GM19452 (cell line): ENCODE data around the gene GOLGA1.
"Not testable (repeated sequence)": the region's sequence is repeated elsewhere in the genome, so short reads cannot be mapped to it uniquely, and the experiment has no call there.

Source experiments
- ATAC-seq: cut with Tn5 transposase; IDR thresholded peaks from one replicate; pipeline ENCODE4 v1.9.1; 2021; ENCODE audit not compliant: unreplicated experiment

GOLGA1 gene

DNA sequence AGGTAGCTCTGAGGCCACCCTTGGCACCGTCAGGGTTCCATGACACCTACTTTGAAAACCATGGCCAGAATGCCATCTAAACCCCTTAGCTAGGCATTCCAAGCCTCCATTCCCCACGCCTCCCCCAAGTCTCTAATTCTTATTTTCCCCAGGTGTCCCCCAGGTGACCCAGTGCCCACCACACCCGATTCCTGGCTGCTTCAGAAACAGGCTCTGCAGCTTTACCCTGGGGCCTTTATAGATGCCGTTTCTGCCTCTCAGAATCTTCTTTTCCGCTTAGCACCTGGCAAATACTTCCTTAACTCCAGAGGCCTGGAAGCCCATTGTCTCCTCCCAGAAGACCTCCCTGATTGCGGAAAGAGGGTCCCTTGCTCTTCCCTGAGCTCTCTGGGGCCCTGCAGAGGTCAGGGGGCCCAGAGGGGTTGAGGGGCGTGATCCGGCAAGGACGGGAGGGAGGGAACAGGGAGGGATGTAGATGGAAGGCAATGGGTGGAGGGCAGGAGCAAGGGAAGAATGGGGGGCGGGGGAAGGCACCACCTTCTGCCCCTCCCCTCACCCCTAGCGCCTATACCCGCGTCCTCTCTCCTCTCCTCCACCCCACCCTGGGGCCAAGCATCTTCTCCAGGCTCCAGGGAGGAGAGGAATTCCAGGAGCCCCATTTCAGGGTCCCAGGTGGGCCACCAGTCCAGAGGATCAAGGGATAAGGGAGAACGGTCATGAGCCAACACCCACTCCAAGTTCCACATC is 99.6 kb downstream of the GOLGA1 start:
- no peak for ATAC-seq

DNA sequence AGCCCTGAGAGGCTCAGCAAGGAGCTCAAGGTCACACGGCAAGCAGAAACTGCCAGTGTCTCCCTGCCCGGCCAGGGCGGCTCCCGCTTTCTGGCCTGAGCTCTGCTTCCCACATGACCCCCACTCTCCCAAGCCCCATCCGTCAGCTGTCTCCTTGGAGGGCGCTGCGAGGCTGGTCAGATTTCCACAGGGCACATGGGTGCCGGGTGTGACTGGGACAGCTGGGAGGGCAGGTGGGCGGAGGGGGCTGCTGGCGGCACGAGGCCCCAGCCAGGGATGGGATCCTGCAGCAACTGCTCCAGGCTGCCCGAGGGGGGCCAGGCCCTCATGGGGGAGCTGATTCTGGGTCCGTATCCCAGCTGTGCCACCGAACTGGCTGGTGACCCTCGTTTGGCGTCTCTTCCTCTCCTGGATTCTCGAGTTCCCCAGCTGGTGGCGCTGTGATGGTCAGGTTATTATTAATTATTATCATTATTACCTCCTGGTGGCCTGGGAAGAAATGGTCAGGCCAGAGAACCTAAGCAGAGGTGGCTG is 100.5 kb downstream of the GOLGA1 start:
- no peak for ATAC-seq

DNA sequence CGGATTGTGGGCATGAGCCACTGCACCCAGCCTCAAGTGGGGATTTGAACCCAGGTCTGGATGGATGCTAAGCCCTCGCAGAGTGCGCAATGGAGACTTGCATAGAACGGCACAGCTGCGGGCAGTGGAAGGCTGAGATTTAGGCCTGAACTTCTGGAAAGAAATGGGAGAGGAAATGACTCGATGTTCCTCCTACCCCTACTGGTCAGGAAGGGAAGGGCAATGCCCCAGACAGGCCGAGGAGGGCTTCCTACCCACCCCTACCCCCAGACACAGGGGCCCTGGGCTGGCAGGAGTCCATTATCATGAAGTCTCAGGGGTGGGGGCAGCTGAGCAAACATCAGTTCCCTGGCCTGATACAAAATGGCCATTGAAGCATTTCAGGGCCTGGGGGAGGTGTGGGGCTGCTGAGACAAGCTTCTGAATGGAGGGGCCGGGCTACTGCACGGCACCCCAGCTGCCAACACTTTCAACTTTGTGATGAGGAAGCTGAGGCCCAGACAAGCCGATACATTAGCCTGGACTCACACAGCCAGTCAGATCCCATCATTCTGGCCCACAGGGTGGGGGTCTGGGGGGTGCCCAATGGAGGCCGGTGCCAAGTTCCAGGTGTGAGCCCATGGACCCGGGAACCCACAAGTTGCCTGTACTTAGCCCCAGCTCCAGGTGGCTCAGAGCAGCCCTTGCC is 101.1 kb downstream of the GOLGA1 start:
- ATAC-seq, result no peak

DNA sequence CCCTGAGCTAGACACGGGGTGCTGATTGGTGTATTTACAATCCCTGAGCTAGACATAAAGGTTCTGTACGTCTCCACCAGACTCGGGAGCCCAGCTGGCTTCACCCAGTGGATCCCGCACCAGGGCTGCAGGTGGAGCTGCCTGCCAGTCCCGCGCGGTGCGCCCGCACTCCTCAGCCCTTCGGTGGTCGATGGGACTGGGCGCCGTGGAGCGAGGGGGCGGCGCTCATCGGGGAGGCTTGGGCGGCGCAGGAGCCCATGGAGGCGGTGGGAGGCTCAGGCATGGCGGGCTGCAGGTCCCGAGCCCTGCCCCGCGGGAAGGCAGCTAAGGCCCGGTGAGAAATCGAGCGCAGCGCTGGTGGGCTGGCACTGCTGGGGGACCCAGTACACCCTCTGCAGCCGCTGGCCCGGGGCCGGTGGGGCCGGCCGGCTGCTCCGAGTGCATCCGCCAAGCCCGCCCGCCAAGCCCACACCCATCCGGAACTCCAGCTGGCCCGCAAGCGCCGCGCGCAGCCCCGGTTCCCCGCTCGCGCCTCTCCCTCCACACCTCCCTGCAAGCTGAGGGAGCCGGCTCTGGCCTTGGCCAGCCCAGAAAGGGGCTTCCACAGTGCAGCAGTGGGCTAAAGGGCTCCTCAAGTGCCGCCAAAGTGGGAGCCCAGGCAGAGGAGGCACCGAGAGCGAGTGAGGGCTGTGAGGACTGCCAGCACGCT is 102.2 kb downstream of the GOLGA1 start:
- not testable (repeated sequence) for ATAC-seq

DNA sequence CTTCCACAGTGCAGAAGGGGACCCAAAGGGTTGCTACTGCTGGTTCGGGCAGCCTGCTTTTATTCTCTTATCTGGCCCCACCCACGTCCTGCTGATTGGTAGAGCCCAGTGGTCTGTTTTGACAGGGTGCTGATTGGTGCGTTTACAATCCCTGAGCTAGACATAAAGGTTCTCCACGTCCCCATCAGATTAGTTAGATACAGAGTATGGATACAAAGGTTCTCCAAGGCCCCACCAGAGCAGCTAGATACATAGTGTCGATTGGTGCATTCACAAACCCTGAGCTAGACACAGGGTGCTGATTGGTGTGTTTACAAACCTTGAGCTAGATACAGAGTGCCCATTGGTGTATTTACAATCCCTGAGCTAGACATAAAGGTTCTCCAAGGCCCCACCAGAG is 102.8 kb downstream of the GOLGA1 start:
- not testable (repeated sequence) for ATAC-seq

DNA sequence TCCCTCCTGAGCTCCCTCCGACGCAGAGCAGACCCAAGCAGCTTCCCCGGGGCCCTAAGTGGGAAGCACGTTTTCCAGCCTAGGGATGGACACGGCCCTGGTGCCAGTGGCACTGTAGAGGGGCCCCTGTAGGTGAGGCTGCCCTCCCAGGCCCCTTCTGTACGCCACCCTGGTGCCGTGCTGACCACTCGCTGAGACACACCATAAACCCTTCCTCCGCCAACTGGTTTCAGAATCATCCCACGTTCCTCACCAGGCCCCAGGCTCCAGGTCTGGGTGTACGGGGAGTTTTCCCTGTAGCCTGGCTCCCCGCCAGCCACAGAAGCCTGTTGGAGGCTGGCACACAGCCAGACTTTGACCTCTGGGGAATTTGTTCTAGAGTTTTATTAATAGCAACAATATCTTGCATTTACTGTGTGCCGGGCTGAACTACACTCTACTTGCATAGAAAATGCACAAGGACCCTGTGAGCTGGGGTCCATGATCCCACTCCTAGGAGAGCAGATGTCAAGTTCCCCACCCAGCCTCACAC is 105.8 kb downstream of the GOLGA1 start:
- no peak for ATAC-seq

DNA sequence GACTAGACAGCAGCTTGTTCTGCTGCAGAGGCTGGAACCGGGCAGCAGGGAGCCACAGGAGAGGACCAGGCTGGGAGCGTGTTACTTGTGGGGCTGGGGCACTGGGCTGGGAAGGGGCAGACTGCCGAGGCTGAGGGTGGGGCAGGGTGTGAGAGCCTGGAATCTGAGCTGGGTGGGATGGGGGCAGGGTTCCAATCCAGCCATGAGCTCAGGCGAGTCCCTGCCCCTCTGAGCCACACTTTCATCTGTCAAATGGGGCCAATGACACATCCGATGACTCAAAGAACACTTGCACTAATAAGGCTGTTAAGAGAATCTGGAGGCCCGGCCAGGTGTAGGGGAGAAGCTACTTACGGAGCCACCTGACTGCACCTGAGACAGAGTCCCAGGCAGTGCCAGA is 106.3 kb downstream of the GOLGA1 start:
- ATAC-seq, result no peak

DNA sequence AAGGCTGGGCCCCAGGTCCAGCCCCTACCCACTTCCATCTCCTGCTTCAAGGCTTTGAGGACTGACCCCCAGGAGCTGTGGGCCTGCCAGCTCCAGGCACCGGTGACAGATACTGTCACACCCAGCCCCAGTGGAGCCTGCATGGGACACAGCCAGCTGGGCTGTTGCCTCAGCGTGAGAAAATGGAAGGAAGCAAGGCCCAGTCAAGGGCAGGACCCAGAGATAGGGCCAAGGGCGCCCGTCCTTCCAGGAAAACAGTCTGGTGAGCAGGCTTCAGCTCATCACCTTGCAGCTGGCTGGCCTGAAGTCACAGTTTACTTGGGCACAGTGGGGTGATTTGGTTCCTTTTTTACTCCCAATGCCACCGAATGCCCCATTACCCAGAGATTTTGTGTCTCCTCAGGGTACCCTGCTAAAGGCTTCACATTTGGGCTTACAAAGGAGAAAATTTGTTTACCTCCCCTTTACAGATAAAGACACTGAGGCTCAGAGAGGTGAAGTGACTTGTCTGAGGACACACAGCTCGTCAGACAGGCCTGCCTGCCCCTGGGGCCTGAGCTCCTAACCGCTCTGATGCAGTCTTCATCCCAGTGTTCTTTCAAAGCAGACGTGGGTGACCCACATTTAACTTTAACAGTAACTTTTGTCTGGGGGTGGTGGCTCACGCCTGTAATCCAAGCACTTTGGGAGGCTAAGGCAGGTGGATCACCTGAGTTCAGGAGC is 109.1 kb downstream of the GOLGA1 start:
- no peak for ATAC-seq

DNA sequence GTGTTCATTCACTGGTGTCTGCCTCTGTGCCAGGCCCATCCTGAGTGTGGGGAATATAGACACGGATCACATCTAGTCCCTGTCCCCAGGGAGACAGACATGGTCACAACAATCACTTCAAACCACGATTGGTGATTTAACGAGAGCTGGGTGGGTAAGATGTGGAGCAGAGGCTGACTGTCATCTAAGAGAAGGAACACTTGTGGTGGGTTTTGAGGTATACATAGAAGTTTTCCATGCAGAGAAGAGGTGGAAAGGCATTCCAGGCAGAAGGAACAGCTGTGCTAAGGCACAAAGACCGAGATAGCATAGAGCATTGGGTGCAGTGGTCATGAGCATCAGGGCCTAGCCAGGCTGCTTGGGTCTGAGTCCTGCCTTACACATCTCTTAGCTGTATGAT is 110.3 kb downstream of the GOLGA1 start:
- ATAC-seq, result no peak

DNA sequence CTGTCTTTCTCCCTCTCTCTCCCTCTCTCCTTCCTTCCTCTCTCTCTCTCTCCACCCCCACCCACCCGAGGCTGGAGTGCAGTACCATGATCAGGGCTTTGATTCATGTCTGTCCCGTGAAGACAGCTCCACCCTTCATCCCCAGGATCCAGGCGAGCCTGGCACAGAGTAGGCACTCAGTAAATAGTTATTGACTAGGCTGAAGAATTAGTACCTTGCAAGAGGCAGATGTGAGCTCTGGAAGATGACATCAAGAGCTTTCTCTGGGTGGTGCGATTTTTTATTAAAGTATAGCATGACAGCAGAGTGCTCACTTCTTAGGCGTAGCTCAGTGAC is 111.6 kb downstream of the GOLGA1 start:
- no peak for ATAC-seq

DNA sequence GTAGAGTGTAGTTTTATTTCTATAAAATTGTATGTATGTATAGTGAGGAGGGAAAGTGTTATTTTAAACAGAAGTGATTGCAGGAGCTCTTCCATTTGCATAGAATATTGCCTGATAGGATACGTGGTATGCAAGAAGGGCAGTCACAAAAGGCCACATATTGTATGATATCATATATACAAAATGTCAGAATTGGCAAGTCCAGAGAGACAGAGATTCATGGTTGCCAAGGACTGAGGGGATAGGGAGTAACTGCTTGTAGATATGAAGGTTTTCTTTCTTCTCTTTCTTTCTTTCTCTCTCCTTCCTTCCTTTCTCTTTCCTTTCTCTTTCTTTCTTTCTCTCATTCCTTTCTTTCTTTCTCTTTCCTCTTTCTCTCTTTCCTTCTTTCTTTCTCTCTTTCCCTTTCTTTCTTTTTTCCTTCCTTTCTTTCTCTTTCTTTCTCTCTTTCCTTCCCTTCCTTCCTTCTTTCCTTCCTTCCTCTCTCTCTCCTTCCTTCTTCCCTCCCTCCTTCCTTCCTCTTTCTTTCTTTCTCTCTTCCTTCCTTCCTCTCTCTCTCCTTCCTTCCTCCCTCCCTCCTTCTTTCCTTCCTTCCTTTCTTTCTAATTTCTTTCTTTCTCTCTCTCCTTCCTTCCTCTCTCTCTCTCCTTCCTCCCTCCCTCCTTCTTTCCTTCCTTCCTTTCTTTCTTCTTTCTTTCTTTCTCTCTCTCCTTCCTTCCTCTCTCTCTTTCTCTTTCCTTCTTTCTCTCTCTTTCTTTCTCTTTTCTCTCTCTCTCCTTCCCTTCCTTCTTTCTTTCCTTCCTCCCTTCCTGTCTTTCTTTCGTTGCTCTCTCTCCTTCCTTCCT is 112.2 kb downstream of the GOLGA1 start:
- no peak for ATAC-seq
